Upper lobe of left lung (tissue), 6 donors: ENCODE results near the gene KCNK13. TPM values are rescaled to one million over a fixed set of nuclear protein-coding genes. Genes with fewer than 3 reads are reported as not detected.
"Not testable (repeated sequence)": the region's sequence is repeated elsewhere in the genome, so short reads cannot be mapped to it uniquely, and the experiment has no call there.

Experiments used
- ATAC-seq, 2 donors: fragments of 200-7000 bp; cut with Tn5 transposase; one replicate each; pipeline ENCODE4 v1.9.1; 2022; ENCODE audit warnings: mild to moderate bottlenecking in 2 of 2, moderate library complexity in 2 of 2; ENCODE audit not compliant: low FRiP score in 2 of 2
- DNase-seq, 2 donors: peaks; one replicate each; pipeline ENCODE4 v3.0.0-alpha.2; 2019 to 2020
- H3K27ac ChIP-seq, 4 donors: fragments of 200-600 bp; sonication (generic); one replicate each; pipeline ENCODE4 v1.5.1; 2016 to 2019
- H3K27me3 ChIP-seq, 4 donors: fragments of 200-600 bp; sonication (generic); one replicate each; pipeline ENCODE4 v1.5.1; 2017 to 2019
- H3K36me3 ChIP-seq, 4 donors: fragments of 200-600 bp; sonication (generic); one replicate each; pipeline ENCODE4 v1.5.1; 2016 to 2019
- H3K4me1 ChIP-seq, 4 donors: fragments of 200-600 bp; sonication (generic); one replicate each; pipeline ENCODE4 v1.5.1; 2018 to 2019
- H3K4me3 ChIP-seq, 4 donors: fragments of 200-600 bp; sonication (generic); one replicate each; pipeline ENCODE4 v1.5.1; 2017 to 2019; ENCODE audit warnings: mild to moderate bottlenecking in 2 of 4, moderate library complexity in 1 of 4
- H3K9me3 ChIP-seq, 4 donors: fragments of 200-600 bp; sonication (generic); one replicate each; pipeline ENCODE4 v1.5.1; 2018 to 2019
- EP300 ChIP-seq, 4 donors: sonication (generic); formaldehyde crosslinking; IDR thresholded peaks; one replicate each; pipeline ENCODE4 v1.5.1; 2017; ENCODE audit warnings: antibody characterized with exemption in 4 of 4, control low read depth in 2 of 4
- POLR2A ChIP-seq, 4 donors: fragments of 450-650 bp; IDR thresholded peaks; one replicate each; pipeline ENCODE4 v1.5.1; 2016 to 2017; ENCODE audit warnings: antibody characterized with exemption in 4 of 4, mild to moderate bottlenecking in 2 of 4
- POLR2AphosphoS5 ChIP-seq, 2 donors: sonication (generic); formaldehyde crosslinking; IDR thresholded peaks; one replicate each; pipeline ENCODE4 v1.5.1; 2017; ENCODE audit warnings: antibody characterized with exemption in 2 of 2
- WGBS, 2 donors: methylation state at CpG; one replicate each; pipeline ENCODE4 v1.1.5; 2017 to 2018; 5-methylcytosine and 5-hydroxymethylcytosine counted together
- total RNA-seq, 6 donors: library from RNA; depleted of rRNA in 4 of 6; stranded (reverse); fragments of >200 nt in 4 of 6; gene quantifications; one replicate each; pipeline versions ENCODE4 v1.1.0 to v1.2.1, GENCODE V29; 2016 to 2021
- TF ChIP-seq, protein P1 (sequence below), 6 experiments: fragments of 450-650 bp in 4 of 6; fragments of 200-600 bp in 2 of 6; sonication (generic) in 2 of 6; IDR thresholded peaks; one replicate each; pipeline ENCODE4 v1.5.1; 2016 to 2019; ENCODE audit warnings: antibody characterized with exemption in 6 of 6
- donor health status: DM: no; HTN: no; CAD: no; lungs with moderate emphysema.
- donor health status: DM: no; HTN: yes; CAD: no; lungs with severe emphysema.

KCNK13 gene
- total RNA-seq, 6 donors from 2014 or later = 0.22 to 3.0 (median 1.2) TPM; not detected in 2

DNA sequence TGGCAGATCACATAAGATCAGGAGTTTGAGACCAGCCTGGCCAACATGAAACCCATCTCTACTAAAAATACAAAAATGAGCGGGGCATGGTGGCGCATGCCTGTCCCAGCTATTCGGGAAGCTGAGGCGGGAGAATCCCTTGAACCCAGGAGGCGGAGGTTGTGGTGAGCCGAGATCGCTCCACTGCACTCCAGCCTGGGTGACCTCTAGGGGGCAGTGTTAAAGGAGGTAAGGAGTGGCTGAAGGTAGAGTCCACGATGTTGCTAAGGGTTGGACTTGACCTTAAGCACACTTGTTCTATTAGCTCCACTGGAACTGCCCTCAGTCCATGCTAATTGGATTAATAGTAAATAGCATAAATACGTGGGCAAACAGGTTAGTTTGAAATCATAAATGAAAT lies 132.1 kb downstream of the KCNK13 start:
- DNase-seq = no peak
- no peaks in the 10 kb centered on the region for H3K9me3 ChIP-seq
- TF ChIP-seq, protein P1, sequence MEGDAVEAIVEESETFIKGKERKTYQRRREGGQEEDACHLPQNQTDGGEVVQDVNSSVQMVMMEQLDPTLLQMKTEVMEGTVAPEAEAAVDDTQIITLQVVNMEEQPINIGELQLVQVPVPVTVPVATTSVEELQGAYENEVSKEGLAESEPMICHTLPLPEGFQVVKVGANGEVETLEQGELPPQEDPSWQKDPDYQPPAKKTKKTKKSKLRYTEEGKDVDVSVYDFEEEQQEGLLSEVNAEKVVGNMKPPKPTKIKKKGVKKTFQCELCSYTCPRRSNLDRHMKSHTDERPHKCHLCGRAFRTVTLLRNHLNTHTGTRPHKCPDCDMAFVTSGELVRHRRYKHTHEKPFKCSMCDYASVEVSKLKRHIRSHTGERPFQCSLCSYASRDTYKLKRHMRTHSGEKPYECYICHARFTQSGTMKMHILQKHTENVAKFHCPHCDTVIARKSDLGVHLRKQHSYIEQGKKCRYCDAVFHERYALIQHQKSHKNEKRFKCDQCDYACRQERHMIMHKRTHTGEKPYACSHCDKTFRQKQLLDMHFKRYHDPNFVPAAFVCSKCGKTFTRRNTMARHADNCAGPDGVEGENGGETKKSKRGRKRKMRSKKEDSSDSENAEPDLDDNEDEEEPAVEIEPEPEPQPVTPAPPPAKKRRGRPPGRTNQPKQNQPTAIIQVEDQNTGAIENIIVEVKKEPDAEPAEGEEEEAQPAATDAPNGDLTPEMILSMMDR (IDR thresholded peaks at IDR 0.05) = peak in 1 of 6 experiments; percentile 11
- no peak for TF ChIP-seq POLR2A (IDR thresholded peaks at IDR 0.05)
- TF ChIP-seq POLR2AphosphoS5 (IDR thresholded peaks at IDR 0.05) = no peak
- no peak for TF ChIP-seq EP300 (IDR thresholded peaks at IDR 0.05)
- H3K27ac ChIP-seq = no peak overlapping the region
- no peak overlapping the region for H3K4me3 ChIP-seq
- WGBS, 2 donors = 50 to 71% methylated on average over 9 of the region's 9 CpGs
- no peaks in the 10 kb centered on the region for H3K4me1 ChIP-seq
- H3K27me3 ChIP-seq = no peaks in the 10 kb centered on the region
- no peaks in the 10 kb centered on the region for H3K36me3 ChIP-seq
- no peak for ATAC-seq

DNA sequence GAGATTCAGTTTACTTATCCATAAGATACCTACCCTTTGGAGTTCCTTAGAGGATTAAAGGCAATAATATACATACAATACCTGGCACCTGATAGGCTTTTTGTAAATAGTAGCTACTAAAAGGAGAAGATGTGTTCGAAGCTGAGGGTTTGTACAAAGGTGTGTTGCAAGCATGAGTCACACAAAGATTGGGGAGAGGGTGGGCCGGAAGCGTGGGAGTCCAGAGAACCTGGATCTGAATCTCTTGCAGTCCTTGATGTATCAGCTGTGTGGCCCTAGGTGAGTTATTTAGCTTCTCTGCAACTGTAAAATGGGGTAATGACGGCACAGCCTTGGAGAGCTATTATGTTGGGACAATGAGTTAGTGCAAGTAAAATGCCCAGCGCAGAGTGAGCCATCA lies 132.9 kb downstream of the KCNK13 start:
- H3K4me1 ChIP-seq = no peaks in the 10 kb centered on the region
- H3K27me3 ChIP-seq = no peaks in the 10 kb centered on the region
- no peak for ATAC-seq
- DNase-seq = no peak
- TF ChIP-seq EP300 (IDR thresholded peaks at IDR 0.05) = no peak
- no peak for TF ChIP-seq POLR2AphosphoS5 (IDR thresholded peaks at IDR 0.05)
- no peak for TF ChIP-seq POLR2A (IDR thresholded peaks at IDR 0.05)
- TF ChIP-seq, protein P1 (IDR thresholded peaks at IDR 0.05) = no peak
- H3K36me3 ChIP-seq = no peaks in the 10 kb centered on the region
- 78 to 85% methylated on average over 5 of the region's 5 CpGs for WGBS, 2 donors
- H3K9me3 ChIP-seq = no peaks in the 10 kb centered on the region
- no peak overlapping the region for H3K27ac ChIP-seq
- H3K4me3 ChIP-seq = no peak overlapping the region

DNA sequence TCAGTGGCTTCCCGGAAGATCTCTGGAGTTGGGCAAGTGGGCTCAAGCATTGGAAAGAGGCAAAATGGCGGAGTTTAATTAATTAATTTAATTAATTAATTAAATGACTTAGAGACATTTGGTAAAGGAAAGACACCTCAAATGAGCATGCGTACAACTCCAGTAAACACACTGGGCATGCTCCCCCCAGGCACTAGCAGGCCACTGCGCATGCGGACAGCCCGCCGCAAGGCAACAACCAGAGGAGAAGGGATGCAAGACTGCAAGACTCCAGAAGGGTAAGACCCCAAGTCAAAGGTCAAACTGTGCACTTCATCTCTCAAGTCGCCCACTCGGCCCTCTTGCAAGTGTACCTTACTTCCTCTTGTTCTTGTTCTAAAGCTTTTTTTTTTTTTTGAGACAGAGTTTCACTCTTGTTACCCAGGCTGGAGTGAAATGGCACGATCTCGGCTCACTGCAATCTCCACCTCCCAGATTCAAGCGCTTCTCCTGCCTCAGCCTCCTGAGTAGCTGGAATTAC lies 136.8 kb downstream of the KCNK13 start:
- H3K4me3 ChIP-seq = no peak overlapping the region
- no peak for TF ChIP-seq POLR2A (IDR thresholded peaks at IDR 0.05)
- TF ChIP-seq, protein P1 (IDR thresholded peaks at IDR 0.05) = no peak
- TF ChIP-seq POLR2AphosphoS5 (IDR thresholded peaks at IDR 0.05) = no peak
- no peak for TF ChIP-seq EP300 (IDR thresholded peaks at IDR 0.05)
- no peaks in the 10 kb centered on the region for H3K27me3 ChIP-seq
- 74 to 76% methylated on average over 12 of the region's 12 CpGs for WGBS, 2 donors
- DNase-seq (peak in 1 of 2 donors; percentile 34), ATAC-seq (no peak)
- H3K27ac ChIP-seq = no peak overlapping the region
- no peaks in the 10 kb centered on the region for H3K4me1 ChIP-seq
- no peaks in the 10 kb centered on the region for H3K9me3 ChIP-seq
- no peaks in the 10 kb centered on the region for H3K36me3 ChIP-seq

DNA sequence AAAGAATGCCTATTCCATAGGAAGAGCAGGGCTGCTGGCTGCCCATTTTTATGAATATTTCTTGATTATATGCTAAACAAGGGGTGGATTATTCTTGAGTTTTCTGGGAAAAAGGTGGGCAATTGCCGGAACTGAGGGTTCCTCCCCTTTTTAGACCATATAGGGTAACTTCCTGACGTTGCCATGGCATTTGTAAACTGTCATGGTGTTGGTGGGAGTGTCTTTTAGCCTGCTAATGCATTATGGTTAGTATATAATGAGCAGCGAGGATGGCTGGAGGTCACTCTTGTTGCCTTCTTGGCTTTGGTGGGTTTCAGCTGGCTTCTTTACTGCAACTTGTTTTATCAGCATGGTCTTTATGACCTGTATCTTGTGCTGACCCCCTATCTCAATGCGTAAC lies 138.8 kb downstream of the KCNK13 start:
- WGBS, 2 donors = 72 to 89% methylated on average over 4 of the region's 4 CpGs
- DNase-seq, H3K9me3 ChIP-seq, H3K27ac ChIP-seq, ATAC-seq, H3K27me3 ChIP-seq, H3K4me3 ChIP-seq, H3K4me1 ChIP-seq, H3K36me3 ChIP-seq: not testable (repeated sequence)

DNA sequence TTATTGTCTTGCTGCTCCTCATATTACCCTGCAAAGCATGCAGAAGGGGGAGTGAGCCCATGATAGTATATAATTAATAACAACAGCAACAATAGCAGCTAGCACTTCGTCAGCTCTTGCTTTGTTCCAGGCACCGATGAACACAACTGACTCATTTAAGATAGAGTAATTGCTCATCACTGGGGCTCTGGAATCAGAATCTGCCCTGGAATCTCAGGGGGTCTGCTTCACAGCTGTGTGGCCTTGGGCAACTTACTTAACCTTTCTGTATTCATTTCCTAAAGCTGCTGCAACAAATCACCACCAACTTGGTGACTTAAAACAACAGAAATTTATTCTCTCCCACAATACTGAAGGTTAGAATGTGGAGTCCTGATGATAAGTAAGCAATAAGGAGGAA lies 139.6 kb downstream of the KCNK13 start:
- DNase-seq = no peak
- 71 to 85% methylated on average over 2 of the region's 2 CpGs for WGBS, 2 donors
- no peak for ATAC-seq
- H3K4me3 ChIP-seq = no peak overlapping the region
- no peaks in the 10 kb centered on the region for H3K9me3 ChIP-seq
- no peaks in the 10 kb centered on the region for H3K36me3 ChIP-seq
- H3K27ac ChIP-seq = no peak overlapping the region
- no peaks in the 10 kb centered on the region for H3K4me1 ChIP-seq
- H3K27me3 ChIP-seq = no peaks in the 10 kb centered on the region
- no peak for TF ChIP-seq POLR2AphosphoS5 (IDR thresholded peaks at IDR 0.05)
- TF ChIP-seq, protein P1 (IDR thresholded peaks at IDR 0.05) = no peak
- no peak for TF ChIP-seq EP300 (IDR thresholded peaks at IDR 0.05)
